NK-92 (cell line): ENCODE measurements around the gene KRTAP10-1.

Experiments
- DNase-seq: peaks from one replicate; lab custom pipeline; 2025; ENCODE audit not compliant: unreplicated experiment; lab: John Stamatoyannopoulos, UW

The KRTAP10-1 gene

GRCh38 chr21:44517175-44517899 lies 22.7 kb downstream of the KRTAP10-1 start:
- DNase-seq: no peak

- no peak for DNase-seq
Measured at GRCh38 chr21:44516828-44517174, 23.2 kb downstream of the KRTAP10-1 start.

- no peak for DNase-seq
Measured at GRCh38 chr21:44516342-44516741, 23.7 kb downstream of the KRTAP10-1 start.

- no peak for DNase-seq
Measured at GRCh38 chr21:44515359-44516165, 24.4 kb downstream of the KRTAP10-1 start.

- no peak for DNase-seq
Measured at GRCh38 chr21:44514746-44515358, 25.1 kb downstream of the KRTAP10-1 start.

GRCh38 chr21:44514218-44514520 lies 25.8 kb downstream of the KRTAP10-1 start:
- no peak for DNase-seq

GRCh38 chr21:44513389-44514217 lies 26.4 kb downstream of the KRTAP10-1 start:
- no peak for DNase-seq

GRCh38 chr21:44512496-44513388 lies 27.3 kb downstream of the KRTAP10-1 start:
- DNase-seq: no peak

GRCh38 chr21:44511938-44512275 lies 28.1 kb downstream of the KRTAP10-1 start:
- no peak for DNase-seq

- no peak for DNase-seq
Measured at GRCh38 chr21:44511219-44511937, 28.6 kb downstream of the KRTAP10-1 start.

GRCh38 chr21:44510508-44511218 lies 29.3 kb downstream of the KRTAP10-1 start:
- DNase-seq: no peak

- DNase-seq: no peak
Measured at GRCh38 chr21:44510109-44510507, 29.9 kb downstream of the KRTAP10-1 start.

- no peak for DNase-seq
Measured at GRCh38 chr21:44509539-44509938, 30.5 kb downstream of the KRTAP10-1 start.

- DNase-seq: no peak
Measured at GRCh38 chr21:44508711-44509445, 31.1 kb downstream of the KRTAP10-1 start.

GRCh38 chr21:44508426-44508710 lies 31.6 kb downstream of the KRTAP10-1 start:
- no peak for DNase-seq

GRCh38 chr21:44507673-44508425 lies 32.1 kb downstream of the KRTAP10-1 start:
- no peak for DNase-seq

GRCh38 chr21:44506279-44507255 lies 33.4 kb downstream of the KRTAP10-1 start:
- no peak for DNase-seq
